ENCODE results near the gene SPRTN. TPM values are rescaled to one million over a fixed set of nuclear protein-coding genes. Genes with fewer than 3 reads are reported as not detected.

Gene SPRTN
- total and polyA plus RNA-seq, 2 donors (not counting 3 experiments of a cell fraction or from before 2014, with no cell fraction given): 15.4 to 16.1 TPM

- Histone ChIP-seq H3K36me3 (ENCODE audit: control insufficient read depth in 2 of 2, extremely low read depth in 1 of 2, insufficient read depth in 2 of 2, low read length in 2 of 2) (no peaks in the 10 kb centered on the region), H3K27me3 (ENCODE audit: control insufficient read depth in 2 of 2, insufficient read depth in 2 of 2, low read length in 2 of 2) (no peaks in the 10 kb centered on the region), H3K27ac (ENCODE audit: insufficient read depth, low read depth, low read length) (no peak overlapping the region), H3K4me1 (ENCODE audit: control insufficient read depth, extremely low read depth, insufficient read depth, low read length) (peaks cover 7% of the 10 kb centered on the region), H2AFZ (ENCODE audit: low read depth, low read length) (no peak overlapping the region), H3K4me3 (replicated peaks in 1 of 3; ENCODE audit: insufficient read depth in 1 of 3, low read depth in 1 of 3, low read length in 3 of 3) (no peak overlapping the region), H3K4me2 (ENCODE audit: insufficient read depth, low read length) (no peak overlapping the region), H3K79me2 (ENCODE audit: control insufficient read depth, insufficient read depth, low read length) (no peaks in the 10 kb centered on the region), H4K20me1 (replicated peaks; ENCODE audit: control insufficient read depth, extremely low read depth, insufficient read depth, low read length) (no peaks in the 10 kb centered on the region), H3K9ac (replicated peaks; ENCODE audit: extremely low read depth, insufficient read depth, low read length) (no peak overlapping the region), H3K9me1 (replicated peaks; ENCODE audit: control insufficient read depth, extremely low read depth, insufficient read depth, low read length) (no peaks in the 10 kb centered on the region), H3K9me3 (replicated peaks; ENCODE audit: control insufficient read depth, insufficient read depth, low read length) (no peaks in the 10 kb centered on the region)
- no TSS peak for BruUV-seq (replicated peaks)
- intact Hi-C loops (cut with micrococcal nuclease): loop anchor here (1.0 to 2.0 kb wide), 9 partner anchors 37 to 449 kb away; partner anchors contain the start of genes EGLN1 and TSNAX
- ChIA-PET CTCF (interaction anchor here (0.8 to 4.1 kb wide), 18 partner anchors 9 to 248 kb away, joined by 3 to 47 read pairs (median 6); partner anchors contain the start of genes EGLN1, EXOC8 and SPRTN), POLR2A (no interaction called here)
- peak; percentile 95 for FAIRE-seq
- TF ChIP-seq CTCF (IDR thresholded peaks at IDR 0.05; ENCODE audit: extremely low read depth in 1 of 2, insufficient read depth in 1 of 2, low read depth in 1 of 2, low read length in 2 of 2) (peak; percentile 54), POLR2A (IDR thresholded peaks at IDR 0.05; ENCODE audit: low read depth, low read length) (no peak), GATA2 (IDR thresholded peaks at IDR 0.05; ENCODE audit: insufficient read depth, insufficient read length, low read depth, low read length) (peak; percentile 34)
- dilution Hi-C loops (cut with MboI; ENCODE audit: extremely low pct_ligation_motif_present, low sequenced_read_pairs): no loop called here
- DNase-seq (ENCODE audit: low read depth, low spot score): peak; percentile 82
Observed at GRCh38 chr1:231357831-231358354, 19.8 kb downstream of the SPRTN start.

GRCh38 chr1:231359113-231359512 lies 21.0 kb downstream of the SPRTN start:
- Histone ChIP-seq H3K9ac (replicated peaks; ENCODE audit: extremely low read depth, insufficient read depth, low read length) (no peak overlapping the region), H3K36me3 (ENCODE audit: control insufficient read depth in 2 of 2, extremely low read depth in 1 of 2, insufficient read depth in 2 of 2, low read length in 2 of 2) (no peaks in the 10 kb centered on the region), H3K4me3 (replicated peaks in 1 of 3; ENCODE audit: insufficient read depth in 1 of 3, low read depth in 1 of 3, low read length in 3 of 3) (no peak overlapping the region), H4K20me1 (replicated peaks; ENCODE audit: control insufficient read depth, extremely low read depth, insufficient read depth, low read length) (no peaks in the 10 kb centered on the region), H2AFZ (ENCODE audit: low read depth, low read length) (no peak overlapping the region), H3K4me2 (ENCODE audit: insufficient read depth, low read length) (no peak overlapping the region), H3K9me3 (replicated peaks; ENCODE audit: control insufficient read depth, insufficient read depth, low read length) (no peaks in the 10 kb centered on the region), H3K27me3 (ENCODE audit: control insufficient read depth in 2 of 2, insufficient read depth in 2 of 2, low read length in 2 of 2) (no peaks in the 10 kb centered on the region), H3K4me1 (ENCODE audit: control insufficient read depth, extremely low read depth, insufficient read depth, low read length) (peaks cover 7% of the 10 kb centered on the region), H3K79me2 (ENCODE audit: control insufficient read depth, insufficient read depth, low read length) (no peaks in the 10 kb centered on the region), H3K27ac (ENCODE audit: insufficient read depth, low read depth, low read length) (no peak overlapping the region), H3K9me1 (replicated peaks; ENCODE audit: control insufficient read depth, extremely low read depth, insufficient read depth, low read length) (no peaks in the 10 kb centered on the region)
- TF ChIP-seq POLR2A (IDR thresholded peaks at IDR 0.05; ENCODE audit: low read depth, low read length) (no peak), JUN (IDR thresholded peaks at IDR 0.05; ENCODE audit: borderline replicate concordance, insufficient read depth, insufficient read length, low read depth) (no peak), POLR2AphosphoS5 (IDR thresholded peaks at IDR 0.05; ENCODE audit: insufficient read depth, low read depth, low read length) (no peak), GATA2 (IDR thresholded peaks at IDR 0.05; ENCODE audit: insufficient read depth, insufficient read length, low read depth, low read length) (no peak), CTCF (IDR thresholded peaks at IDR 0.05; ENCODE audit: extremely low read depth in 1 of 2, insufficient read depth in 1 of 2, low read depth in 1 of 2, low read length in 2 of 2) (no peak), MAX (IDR thresholded peaks at IDR 0.05; ENCODE audit: insufficient read depth, insufficient read length) (no peak), EZH2 (IDR thresholded peaks at IDR 0.05; ENCODE audit: borderline replicate concordance, low read depth, low read length, severe bottlenecking) (no peak), FOS (IDR thresholded peaks at IDR 0.05; ENCODE audit: borderline replicate concordance, insufficient read depth, low read length) (no peak), MYC (IDR thresholded peaks at IDR 0.05; ENCODE audit: low read depth, low read length) (no peak)
- FAIRE-seq (no peak), DNase-seq (ENCODE audit: low read depth, low spot score) (no peak)
- ChIA-PET POLR2A (no interaction called here), CTCF (interaction anchor here (1.2 to 4.1 kb wide), 4 partner anchors 61 to 242 kb away, joined by 5 to 47 read pairs (median 22); partner anchors contain the start of gene EGLN1)
- intact Hi-C loops (cut with micrococcal nuclease) (loop anchor here (2.0 kb wide), 1 partner anchor 448 kb away; no protein-coding TSS in a partner anchor), dilution Hi-C loops (cut with MboI; ENCODE audit: extremely low pct_ligation_motif_present, low sequenced_read_pairs) (no loop called here)
- no TSS peak for BruUV-seq (replicated peaks)
